ENCODE data around the gene ZDHHC11B.
"Not testable (repeated sequence)": the region's sequence is repeated elsewhere in the genome, so short reads cannot be mapped to it uniquely, and the experiment has no call there.

Gene ZDHHC11B

GRCh38 chr5:732754-733454, 51.6 kb downstream of the ZDHHC11B start:
- not testable (repeated sequence) for H3K9ac ChIP-seq (ENCODE audit: low read length in 2 of 2); H3K36me3 ChIP-seq (ENCODE audit: control insufficient read depth in 2 of 2, insufficient read depth in 2 of 2, low read length in 2 of 2); H3K9me3 ChIP-seq (ENCODE audit: control insufficient read depth in 2 of 2, low read length in 2 of 2); H3K27me3 ChIP-seq (ENCODE audit: control insufficient read depth in 1 of 2, insufficient read depth in 2 of 2, low read length in 2 of 2); H3K27ac ChIP-seq (ENCODE audit: low read length); H3K4me1 ChIP-seq (ENCODE audit: control insufficient read depth, insufficient read depth, low read length); H3K4me3 ChIP-seq (ENCODE audit: low read length in 2 of 2)

DNA sequence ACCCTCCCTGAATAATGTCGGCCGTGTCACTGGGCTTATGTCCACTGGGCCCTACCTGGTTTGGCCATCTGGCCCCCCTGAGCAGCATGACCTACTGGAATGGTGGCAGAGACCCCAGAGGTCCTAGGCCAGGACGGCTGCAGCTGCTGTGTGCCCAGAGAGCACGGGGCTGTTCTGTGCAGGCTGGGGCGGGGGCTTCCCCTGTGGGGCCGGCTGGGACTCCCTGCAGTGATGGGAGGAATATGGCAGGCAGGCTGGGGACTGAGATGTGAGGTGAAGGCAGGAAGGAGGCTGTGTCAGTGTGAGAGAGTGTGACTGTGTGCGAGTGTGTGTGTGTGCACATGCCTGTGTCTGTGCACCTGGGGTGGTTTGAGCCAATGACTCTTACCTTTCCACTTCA, 55.3 kb downstream of the ZDHHC11B start:
- not testable (repeated sequence) for H3K4me1 ChIP-seq (ENCODE audit: control insufficient read depth, insufficient read depth, low read length); H3K9ac ChIP-seq (ENCODE audit: low read length in 2 of 2); H3K27me3 ChIP-seq (ENCODE audit: control insufficient read depth in 1 of 2, insufficient read depth in 2 of 2, low read length in 2 of 2); H3K9me3 ChIP-seq (ENCODE audit: control insufficient read depth in 2 of 2, low read length in 2 of 2); H3K27ac ChIP-seq (ENCODE audit: low read length); H3K36me3 ChIP-seq (ENCODE audit: control insufficient read depth in 2 of 2, insufficient read depth in 2 of 2, low read length in 2 of 2); H3K4me3 ChIP-seq (ENCODE audit: low read length in 2 of 2)

DNA sequence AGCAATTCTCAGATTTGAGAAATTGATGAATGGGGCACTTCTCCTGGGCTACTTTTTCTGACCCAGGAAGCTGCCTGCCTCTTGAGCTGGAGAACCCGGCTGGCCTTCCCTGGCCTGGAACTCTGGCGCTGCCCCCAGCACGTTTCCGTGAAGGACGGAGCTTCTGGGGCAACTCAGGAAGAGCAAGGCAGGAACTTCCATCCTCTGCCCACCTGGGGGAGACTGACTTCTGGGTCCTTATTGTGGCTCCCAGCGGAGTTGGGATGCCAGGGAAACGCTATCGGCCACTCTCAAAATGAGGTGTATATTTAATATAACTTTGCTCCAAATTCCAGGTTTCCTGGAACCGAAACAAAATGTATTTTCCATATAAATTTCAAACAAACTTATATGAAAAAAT, 57.4 kb downstream of the ZDHHC11B start:
- H3K27ac ChIP-seq (ENCODE audit: low read length); H3K36me3 ChIP-seq (ENCODE audit: control insufficient read depth in 2 of 2, insufficient read depth in 2 of 2, low read length in 2 of 2); H3K27me3 ChIP-seq (ENCODE audit: control insufficient read depth in 1 of 2, insufficient read depth in 2 of 2, low read length in 2 of 2); H3K9me3 ChIP-seq (ENCODE audit: control insufficient read depth in 2 of 2, low read length in 2 of 2); H3K4me3 ChIP-seq (ENCODE audit: low read length in 2 of 2); H3K9ac ChIP-seq (ENCODE audit: low read length in 2 of 2); H3K4me1 ChIP-seq (ENCODE audit: control insufficient read depth, insufficient read depth, low read length): not testable (repeated sequence)

DNA sequence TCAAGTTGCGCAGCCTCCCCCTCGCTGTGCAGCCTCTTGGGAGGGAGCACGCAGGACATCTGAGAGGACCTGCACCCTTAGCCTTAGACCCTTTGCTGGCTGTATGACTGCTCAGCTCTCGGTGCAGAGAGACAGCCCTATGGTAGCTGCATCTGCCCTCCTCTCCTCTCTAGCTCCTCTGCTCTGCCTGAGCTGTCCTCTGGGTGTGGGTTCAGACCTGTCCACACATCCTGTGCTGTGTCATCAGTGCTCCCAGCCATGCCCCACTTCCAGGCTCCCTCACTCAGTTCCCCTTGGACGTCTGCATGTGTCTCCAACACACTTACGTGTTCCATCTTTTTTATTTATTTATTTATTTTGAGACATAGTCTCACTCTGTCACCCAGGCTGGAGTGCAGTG, 60.7 kb downstream of the ZDHHC11B start:
- H3K9ac ChIP-seq (ENCODE audit: low read length in 2 of 2); H3K27ac ChIP-seq (ENCODE audit: low read length); H3K36me3 ChIP-seq (ENCODE audit: control insufficient read depth in 2 of 2, insufficient read depth in 2 of 2, low read length in 2 of 2); H3K4me1 ChIP-seq (ENCODE audit: control insufficient read depth, insufficient read depth, low read length); H3K9me3 ChIP-seq (ENCODE audit: control insufficient read depth in 2 of 2, low read length in 2 of 2); H3K4me3 ChIP-seq (ENCODE audit: low read length in 2 of 2); H3K27me3 ChIP-seq (ENCODE audit: control insufficient read depth in 1 of 2, insufficient read depth in 2 of 2, low read length in 2 of 2): not testable (repeated sequence)

DNA sequence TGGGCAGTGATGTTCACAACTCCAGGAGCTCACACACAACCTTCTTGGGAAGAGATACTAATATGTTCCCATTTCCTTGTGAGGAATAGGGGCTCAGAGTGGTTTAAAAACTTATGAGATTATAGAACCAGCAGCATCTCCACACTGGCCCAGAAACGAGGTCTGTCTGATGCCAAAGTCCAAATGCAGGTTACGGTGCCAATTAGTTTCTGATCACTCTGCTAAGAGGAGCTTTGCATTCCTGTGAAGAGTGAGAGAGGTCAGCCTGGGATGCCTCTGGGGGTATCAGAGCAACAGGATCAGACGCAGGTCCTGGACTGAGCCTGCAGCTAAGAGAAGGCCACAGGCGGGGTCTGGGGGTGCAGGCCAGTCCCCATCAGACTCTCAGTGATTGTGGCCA, 61.2 kb downstream of the ZDHHC11B start:
- H3K9ac ChIP-seq (ENCODE audit: low read length in 2 of 2); H3K36me3 ChIP-seq (ENCODE audit: control insufficient read depth in 2 of 2, insufficient read depth in 2 of 2, low read length in 2 of 2); H3K9me3 ChIP-seq (ENCODE audit: control insufficient read depth in 2 of 2, low read length in 2 of 2); H3K4me3 ChIP-seq (ENCODE audit: low read length in 2 of 2); H3K27me3 ChIP-seq (ENCODE audit: control insufficient read depth in 1 of 2, insufficient read depth in 2 of 2, low read length in 2 of 2); H3K27ac ChIP-seq (ENCODE audit: low read length); H3K4me1 ChIP-seq (ENCODE audit: control insufficient read depth, insufficient read depth, low read length): not testable (repeated sequence)

- H3K9ac ChIP-seq (ENCODE audit: low read length in 2 of 2); H3K36me3 ChIP-seq (ENCODE audit: control insufficient read depth in 2 of 2, insufficient read depth in 2 of 2, low read length in 2 of 2); H3K4me3 ChIP-seq (ENCODE audit: low read length in 2 of 2); H3K4me1 ChIP-seq (ENCODE audit: control insufficient read depth, insufficient read depth, low read length); H3K27me3 ChIP-seq (ENCODE audit: control insufficient read depth in 1 of 2, insufficient read depth in 2 of 2, low read length in 2 of 2); H3K9me3 ChIP-seq (ENCODE audit: control insufficient read depth in 2 of 2, low read length in 2 of 2); H3K27ac ChIP-seq (ENCODE audit: low read length): not testable (repeated sequence)
Observed at GRCh38 chr5:719379-719778, 65.2 kb downstream of the ZDHHC11B start.

- Histone ChIP-seq H3K4me1 (ENCODE audit: control insufficient read depth, insufficient read depth, low read length) (no peaks in the 10 kb centered on the region), H3K9me3 (ENCODE audit: control insufficient read depth in 2 of 2, low read length in 2 of 2) (no peaks in the 10 kb centered on the region), H3K27me3 (ENCODE audit: control insufficient read depth in 1 of 2, insufficient read depth in 2 of 2, low read length in 2 of 2) (no peaks in the 10 kb centered on the region), H3K9ac (ENCODE audit: low read length in 2 of 2) (no peak overlapping the region), H3K36me3 (ENCODE audit: control insufficient read depth in 2 of 2, insufficient read depth in 2 of 2, low read length in 2 of 2) (no peaks in the 10 kb centered on the region), H3K4me3 (ENCODE audit: low read length in 2 of 2) (no peak overlapping the region), H3K27ac (ENCODE audit: low read length) (no peak overlapping the region)
Observed at GRCh38 chr5:717143-717542, 67.4 kb downstream of the ZDHHC11B start.

GRCh38 chr5:716740-717139, 67.8 kb downstream of the ZDHHC11B start:
- H3K9ac ChIP-seq (ENCODE audit: low read length in 2 of 2), result not testable (repeated sequence)

GRCh38 chr5:715636-716035, 68.9 kb downstream of the ZDHHC11B start:
- H3K4me3 ChIP-seq (ENCODE audit: low read length in 2 of 2); H3K27me3 ChIP-seq (ENCODE audit: control insufficient read depth in 1 of 2, insufficient read depth in 2 of 2, low read length in 2 of 2); H3K9me3 ChIP-seq (ENCODE audit: control insufficient read depth in 2 of 2, low read length in 2 of 2); H3K4me1 ChIP-seq (ENCODE audit: control insufficient read depth, insufficient read depth, low read length); H3K27ac ChIP-seq (ENCODE audit: low read length); H3K36me3 ChIP-seq (ENCODE audit: control insufficient read depth in 2 of 2, insufficient read depth in 2 of 2, low read length in 2 of 2); H3K9ac ChIP-seq (ENCODE audit: low read length in 2 of 2): not testable (repeated sequence)

More at GRCh38 chr5:716740-717139, 67.8 kb downstream of the ZDHHC11B start:
- not testable (repeated sequence) for H3K4me3 ChIP-seq (ENCODE audit: low read length in 2 of 2); H3K36me3 ChIP-seq (ENCODE audit: control insufficient read depth in 2 of 2, insufficient read depth in 2 of 2, low read length in 2 of 2); H3K27me3 ChIP-seq (ENCODE audit: control insufficient read depth in 1 of 2, insufficient read depth in 2 of 2, low read length in 2 of 2); H3K4me1 ChIP-seq (ENCODE audit: control insufficient read depth, insufficient read depth, low read length); H3K27ac ChIP-seq (ENCODE audit: low read length); H3K9me3 ChIP-seq (ENCODE audit: control insufficient read depth in 2 of 2, low read length in 2 of 2)

DNA sequence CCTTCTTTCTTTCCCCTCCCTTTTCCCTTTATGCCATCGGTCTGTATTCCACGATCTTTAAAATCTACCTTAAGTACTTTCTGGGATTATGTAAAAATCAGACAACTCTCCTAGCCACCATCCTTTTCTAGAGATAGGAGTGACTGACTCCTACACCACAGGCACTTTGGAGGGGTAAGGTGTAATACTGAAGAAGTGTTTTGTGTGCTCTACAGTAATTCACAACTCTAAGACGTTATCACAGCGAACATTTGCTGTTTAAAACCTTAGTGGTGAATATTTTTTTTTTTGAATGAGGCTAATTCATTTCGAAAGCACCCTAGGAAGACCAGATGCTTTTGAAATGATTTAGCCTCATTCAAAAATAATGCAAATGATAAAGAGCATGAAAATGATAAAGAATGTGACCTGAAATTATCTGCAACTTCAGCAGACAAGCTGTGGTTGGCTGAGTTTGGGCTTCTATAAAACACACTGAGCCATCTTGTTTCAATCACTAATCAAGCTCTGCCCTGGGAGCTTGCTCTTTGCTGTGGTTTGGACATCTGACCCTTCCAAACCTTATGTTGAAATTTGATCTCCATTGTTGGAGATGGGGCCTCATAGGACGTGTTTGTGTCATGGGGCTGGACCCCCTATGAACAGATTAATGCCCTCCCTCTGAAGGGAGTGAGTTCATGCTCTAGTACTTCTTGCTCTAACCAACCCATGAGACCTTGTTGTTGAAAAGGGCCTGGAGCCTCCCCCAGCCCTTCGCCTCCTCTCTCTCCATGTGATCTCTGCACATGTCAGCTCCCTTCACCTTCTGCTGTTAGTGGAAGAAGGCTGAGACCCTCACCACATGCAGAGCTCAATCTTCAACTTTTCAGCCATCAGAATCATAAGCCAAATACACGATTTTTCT, 70.1 kb downstream of the ZDHHC11B start:
- not testable (repeated sequence) for H3K4me1 ChIP-seq (ENCODE audit: control insufficient read depth, insufficient read depth, low read length); H3K36me3 ChIP-seq (ENCODE audit: control insufficient read depth in 2 of 2, insufficient read depth in 2 of 2, low read length in 2 of 2); H3K27ac ChIP-seq (ENCODE audit: low read length); H3K9ac ChIP-seq (ENCODE audit: low read length in 2 of 2); H3K27me3 ChIP-seq (ENCODE audit: control insufficient read depth in 1 of 2, insufficient read depth in 2 of 2, low read length in 2 of 2); H3K9me3 ChIP-seq (ENCODE audit: control insufficient read depth in 2 of 2, low read length in 2 of 2); H3K4me3 ChIP-seq (ENCODE audit: low read length in 2 of 2)

DNA sequence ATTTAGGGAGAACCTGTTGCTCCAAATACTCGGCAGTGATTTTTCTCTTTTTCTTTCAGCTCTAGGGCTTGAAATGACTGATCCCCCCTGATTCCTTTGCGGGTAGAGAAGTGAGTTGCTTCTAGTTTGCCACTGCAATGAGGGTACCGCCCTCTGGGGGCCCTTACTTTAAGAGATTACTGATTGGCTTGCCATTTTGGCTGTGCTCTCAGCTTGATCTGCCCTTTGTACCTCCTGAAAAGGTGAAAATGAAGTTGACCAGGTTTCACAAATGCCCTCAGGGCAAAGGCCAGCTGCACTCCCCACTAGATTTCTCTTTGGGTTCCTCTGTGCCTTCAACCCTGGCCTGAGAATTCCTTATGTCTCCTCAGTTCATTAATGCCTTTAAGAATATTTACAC, 70.8 kb downstream of the ZDHHC11B start:
- not testable (repeated sequence) for H3K36me3 ChIP-seq (ENCODE audit: control insufficient read depth in 2 of 2, insufficient read depth in 2 of 2, low read length in 2 of 2); H3K27me3 ChIP-seq (ENCODE audit: control insufficient read depth in 1 of 2, insufficient read depth in 2 of 2, low read length in 2 of 2); H3K9me3 ChIP-seq (ENCODE audit: control insufficient read depth in 2 of 2, low read length in 2 of 2); H3K4me1 ChIP-seq (ENCODE audit: control insufficient read depth, insufficient read depth, low read length); H3K9ac ChIP-seq (ENCODE audit: low read length in 2 of 2); H3K27ac ChIP-seq (ENCODE audit: low read length); H3K4me3 ChIP-seq (ENCODE audit: low read length in 2 of 2)

Measured in stomach smooth muscle (tissue), 2 donors.